ENCODE measurements around the gene NPAS3.

GRCh38 chr14:33693237-33693636 lies 754.6 kb downstream of the NPAS3 start:
- TF ChIP-seq POLR2A (IDR thresholded peaks at IDR 0.05) = no peak
- no peak for TF ChIP-seq CTCF (IDR thresholded peaks at IDR 0.05)
